A673 (cell line): Measurements from ENCODE around the gene PCSK6.

Experiments used
- CTCF ChIP-seq: fragments of 300-800, 200-600 bp; sonication (generic); conservative IDR thresholded peaks from 2 replicates; pipeline ENCODE4 v1.5.1; 2017; ENCODE audit warnings: low read depth, mild to moderate bottlenecking, antibody characterized with exemption, low read length, moderate library complexity, mixed read lengths
- EZH2 ChIP-seq: fragments of 200-600 bp; sonication (generic); IDR thresholded peaks from 2 replicates; pipeline ENCODE4 v1.6.1; 2017; ENCODE audit warnings: borderline replicate concordance, low read depth, mild to moderate bottlenecking, mixed read lengths, antibody characterized with exemption, low read length; ENCODE audit not compliant: poor library complexity, severe bottlenecking

- TF ChIP-seq CTCF (no peak), EZH2 (no peak)
These were observed 107.8 kb downstream of the PCSK6 start for GRCh38 chr15:101381671-101382212.
